Naive B cell (primary cell): ENCODE measurements around the gene RGS6. TPM values are rescaled to one million over a fixed set of nuclear protein-coding genes. Genes with fewer than 3 reads are reported as not detected.

ENCODE experiments used
- ATAC-seq, 2 donors: fragments of 150-1000 bp; cut with Tn5 transposase; 2 replicates each; pipeline ENCODE4 v1.10.0; 2021; ENCODE audit warnings: low read depth in 2 of 2, mild to moderate bottlenecking in 2 of 2, moderate library complexity in 2 of 2
- DNase-seq: peaks from one replicate; pipeline ENCODE4 v3.0.0; 2022
- H3K27ac Mint-ChIP-seq, 6 donors: one replicate each; pipeline ENCODE4 v1.8.0; 2020 to 2022; ENCODE audit warnings: mild to moderate bottlenecking in 6 of 6, mixed read lengths in 6 of 6, moderate library complexity in 5 of 6, inconsistent platforms in 2 of 6
- H3K27me3 Mint-ChIP-seq, 3 donors: one replicate each; pipeline ENCODE4 v1.8.0; 2021 to 2022; ENCODE audit warnings: mixed read lengths in 3 of 3, mild to moderate bottlenecking in 1 of 3
- H3K36me3 Mint-ChIP-seq, 2 donors: one replicate each; pipeline ENCODE4 v1.8.0; 2020 to 2022; ENCODE audit warnings: mixed read lengths in 2 of 2, inconsistent platforms in 1 of 2, mild to moderate bottlenecking in 1 of 2
- H3K4me1 Mint-ChIP-seq, 3 donors: one replicate each; pipeline ENCODE4 v1.8.0; 2020 to 2022; ENCODE audit warnings: mixed read lengths in 3 of 3, inconsistent platforms in 1 of 3, mild to moderate bottlenecking in 1 of 3, moderate library complexity in 1 of 3
- H3K4me3 Mint-ChIP-seq, 8 donors: one replicate each; pipeline ENCODE4 v1.8.0; 2020 to 2022; ENCODE audit warnings: mild to moderate bottlenecking in 8 of 8, mixed read lengths in 8 of 8, moderate library complexity in 8 of 8, inconsistent platforms in 2 of 8
- H3K9me3 Mint-ChIP-seq, 7 donors: one replicate each; pipeline ENCODE4 v1.8.0; 2020 to 2022; ENCODE audit warnings: mixed read lengths in 7 of 7, mild to moderate bottlenecking in 5 of 7, inconsistent platforms in 2 of 7, moderate library complexity in 1 of 7
- polyA plus RNA-seq, 6 donors: library from polyadenylated mRNA; unstranded; fragments of 300-500 nt; fragmentation: Illumina TruSeq; gene quantifications; one replicate each; pipeline ENCODE4 v1.2.3, GENCODE V29; 2021; ENCODE audit warnings: low read depth in 6 of 6

RGS6 gene
- polyA plus RNA-seq, 6 donors from 2014 or later, result 0.06 to 0.28 (median 0.20) TPM; not detected in 2

DNA sequence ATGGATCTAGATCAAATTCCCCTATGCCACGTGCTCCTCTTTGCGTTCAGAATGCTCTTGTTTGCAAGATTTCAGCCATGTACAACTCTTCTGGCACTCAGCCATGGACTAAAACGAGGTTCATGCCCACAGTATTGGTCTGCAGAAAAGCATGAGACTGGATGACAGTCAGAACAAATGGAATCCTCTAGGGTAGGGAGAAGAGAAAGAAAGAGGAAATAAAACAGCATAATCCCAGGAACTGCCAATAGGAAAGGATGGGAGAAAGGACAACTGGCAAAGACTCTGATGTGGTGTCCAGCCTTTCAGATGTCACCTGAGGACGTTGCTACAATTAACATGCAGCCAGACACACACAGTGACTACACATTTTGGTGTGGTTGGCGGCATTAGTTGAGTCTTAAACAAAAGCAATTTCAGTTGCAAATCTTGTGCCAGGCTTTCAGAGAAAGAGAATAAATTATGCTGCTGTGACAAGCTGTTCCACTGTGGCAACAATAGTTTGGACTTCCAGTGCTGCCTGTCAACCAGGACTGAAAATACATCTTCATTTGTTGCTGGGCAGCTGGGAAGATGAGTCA is 338.0 kb downstream of the RGS6 start:
- peak overlapping the region in 1 of 6 donors; percentile 49 for H3K27ac Mint-ChIP-seq
- H3K36me3 Mint-ChIP-seq, result peaks cover 0 to 7% of the 10 kb centered on the region in 2 donors
- peaks cover 0 to 2% (median 0%) of the 10 kb centered on the region in 3 donors for H3K4me1 Mint-ChIP-seq
- no peak overlapping the region for H3K4me3 Mint-ChIP-seq
- peaks cover 0 to 8% (median 0%) of the 10 kb centered on the region in 7 donors for H3K9me3 Mint-ChIP-seq
- no peak for DNase-seq
- peaks cover 42 to 63% (median 46%) of the 10 kb centered on the region in 3 donors for H3K27me3 Mint-ChIP-seq
- ATAC-seq, result no peak

DNA sequence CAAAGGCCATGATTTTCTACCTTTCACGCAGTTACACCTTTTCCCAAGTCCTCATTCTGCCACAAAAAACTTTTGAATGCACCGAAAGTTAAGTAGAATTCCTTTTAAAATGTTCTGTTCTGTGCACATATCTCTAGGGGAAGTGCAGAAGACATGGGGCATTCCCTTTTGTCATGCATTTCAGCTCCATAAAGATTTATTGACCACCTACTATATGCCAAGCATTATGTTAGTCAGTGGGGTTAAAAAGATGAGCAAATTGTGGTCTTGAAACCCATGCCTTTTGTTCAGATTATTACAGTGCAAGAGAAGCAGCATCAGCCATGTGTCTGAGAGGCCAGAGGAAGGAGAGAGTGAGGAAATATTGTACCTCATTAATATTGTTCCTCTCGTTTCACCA is 338.5 kb downstream of the RGS6 start:
- no peak overlapping the region for H3K4me3 Mint-ChIP-seq
- ATAC-seq, result no peak

DNA sequence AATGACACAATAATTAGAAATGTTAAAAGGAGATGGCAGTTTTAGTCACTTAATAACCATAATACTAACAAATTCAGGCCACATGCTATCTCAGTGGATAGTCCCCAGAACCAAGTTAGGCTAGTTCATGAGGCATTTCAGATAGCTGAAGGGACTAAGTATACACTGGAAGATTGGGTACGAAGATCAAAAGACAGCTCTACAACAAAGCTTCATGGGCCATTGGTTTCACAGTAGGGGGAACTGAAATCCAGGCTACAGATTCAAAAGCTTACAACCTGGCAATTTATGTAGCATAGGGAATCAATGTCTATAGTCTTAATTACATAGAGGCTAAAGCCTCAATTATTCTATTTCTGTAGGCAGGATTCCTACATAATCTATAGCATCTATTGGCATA is 343.0 kb downstream of the RGS6 start:
- Mint-ChIP-seq H3K27ac (no peak overlapping the region), H3K4me3 (no peak overlapping the region), H3K4me1 (peaks cover 0 to 17% (median 7%) of the 10 kb centered on the region in 3 donors), H3K9me3 (peaks cover 0 to 5% (median 0%) of the 10 kb centered on the region in 7 donors), H3K27me3 (peaks cover 18 to 26% (median 25%) of the 10 kb centered on the region in 3 donors), H3K36me3 (peaks cover 0 to 2% of the 10 kb centered on the region in 2 donors)
- no peak for DNase-seq
- ATAC-seq, result peak in 1 of 2 donors; percentile 25

More for the DNA sequence above, 338.5 kb downstream of the RGS6 start:
- Mint-ChIP-seq H3K9me3 (peaks cover 0 to 8% (median 0%) of the 10 kb centered on the region in 7 donors), H3K27me3 (peaks cover 37 to 58% (median 46%) of the 10 kb centered on the region in 3 donors), H3K36me3 (peaks cover 0 to 7% of the 10 kb centered on the region in 2 donors), H3K27ac (no peak overlapping the region), H3K4me1 (peaks cover 0 to 2% (median 0%) of the 10 kb centered on the region in 3 donors)
- DNase-seq, result no peak

DNA sequence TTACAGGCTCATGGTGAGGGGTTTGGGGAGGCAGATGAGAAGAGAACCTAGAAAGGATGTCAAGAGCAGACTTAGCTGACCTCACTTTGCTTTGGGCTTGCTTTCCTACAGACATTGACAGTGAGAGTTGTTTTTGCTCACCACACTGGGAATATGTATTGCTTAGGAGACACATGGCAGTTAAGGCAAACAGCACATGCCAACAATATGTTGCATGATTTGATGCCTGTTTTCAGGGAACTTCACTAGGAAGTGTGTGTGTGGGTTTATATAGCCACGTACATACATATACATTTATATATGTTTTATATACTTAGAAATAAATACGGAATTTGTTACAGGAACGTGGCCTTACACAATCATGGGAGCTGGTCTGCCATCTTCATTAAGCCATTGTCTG is 346.1 kb downstream of the RGS6 start:
- peaks cover under 1 to 1% of the 10 kb centered on the region in 2 donors for H3K36me3 Mint-ChIP-seq
- H3K27ac Mint-ChIP-seq, result no peak overlapping the region
- H3K4me3 Mint-ChIP-seq, result no peak overlapping the region
- H3K4me1 Mint-ChIP-seq, result peaks cover 0 to 18% (median 7%) of the 10 kb centered on the region in 3 donors
- peaks cover 5 to 17% (median 9%) of the 10 kb centered on the region in 7 donors for H3K9me3 Mint-ChIP-seq
- ATAC-seq, result no peak
- peaks cover 6 to 11% (median 11%) of the 10 kb centered on the region in 3 donors for H3K27me3 Mint-ChIP-seq
- no peak for DNase-seq

DNA sequence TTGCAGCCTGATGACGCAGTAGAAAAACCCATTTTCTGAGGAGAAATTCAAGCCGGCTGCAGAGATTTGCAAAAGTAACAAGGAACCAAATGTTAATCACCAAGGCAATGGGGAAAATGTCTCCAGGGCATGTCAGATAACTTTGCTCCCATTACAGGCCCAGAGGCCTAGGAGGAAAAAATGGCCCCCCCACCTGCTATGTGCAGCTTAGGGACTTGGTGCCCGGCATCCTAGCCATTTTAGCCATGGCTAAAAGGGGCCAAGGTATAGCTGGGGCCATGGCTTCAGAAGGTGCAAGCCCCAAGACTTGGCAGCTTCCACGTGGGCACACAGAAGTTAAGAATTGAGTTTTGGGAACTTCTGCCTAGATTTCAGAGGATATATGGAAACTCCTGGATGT is 351.9 kb downstream of the RGS6 start:
- DNase-seq (no peak), ATAC-seq (no peak)
- Mint-ChIP-seq H3K27ac (no peak overlapping the region), H3K36me3 (peaks cover 6 to 21% of the 10 kb centered on the region in 2 donors), H3K9me3 (peaks cover 15 to 44% (median 39%) of the 10 kb centered on the region in 7 donors), H3K27me3 (peaks cover 14 to 22% (median 19%) of the 10 kb centered on the region in 3 donors), H3K4me1 (peaks cover 0 to 7% (median 0%) of the 10 kb centered on the region in 3 donors), H3K4me3 (no peak overlapping the region)

DNA sequence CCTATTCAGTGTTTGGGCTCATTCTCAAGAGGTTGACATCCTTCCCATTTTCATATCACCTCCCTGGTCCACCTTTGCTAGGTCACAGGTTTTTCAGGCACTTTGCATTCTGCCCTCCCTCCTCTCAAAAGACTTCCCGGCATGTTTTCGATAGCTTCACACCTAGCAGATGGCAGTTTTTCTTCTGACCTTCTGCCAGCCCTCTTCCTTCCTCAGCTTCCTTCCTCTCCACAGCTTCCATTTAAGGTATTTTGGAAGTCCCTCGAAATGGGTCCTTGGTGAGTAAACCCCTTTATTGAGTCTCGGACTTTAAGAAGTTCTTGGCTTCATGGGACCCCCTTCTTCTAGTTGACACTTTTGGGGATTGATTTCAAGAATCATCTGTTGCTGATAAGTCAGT is 358.0 kb downstream of the RGS6 start:
- Mint-ChIP-seq H3K9me3 (peaks cover 2 to 19% (median 11%) of the 10 kb centered on the region in 7 donors), H3K27ac (no peak overlapping the region), H3K36me3 (peaks cover 0 to 10% of the 10 kb centered on the region in 2 donors), H3K4me3 (no peak overlapping the region), H3K27me3 (peaks cover 42 to 45% (median 44%) of the 10 kb centered on the region in 3 donors), H3K4me1 (no peaks in the 10 kb centered on the region)
- ATAC-seq, result no peak
- no peak for DNase-seq

DNA sequence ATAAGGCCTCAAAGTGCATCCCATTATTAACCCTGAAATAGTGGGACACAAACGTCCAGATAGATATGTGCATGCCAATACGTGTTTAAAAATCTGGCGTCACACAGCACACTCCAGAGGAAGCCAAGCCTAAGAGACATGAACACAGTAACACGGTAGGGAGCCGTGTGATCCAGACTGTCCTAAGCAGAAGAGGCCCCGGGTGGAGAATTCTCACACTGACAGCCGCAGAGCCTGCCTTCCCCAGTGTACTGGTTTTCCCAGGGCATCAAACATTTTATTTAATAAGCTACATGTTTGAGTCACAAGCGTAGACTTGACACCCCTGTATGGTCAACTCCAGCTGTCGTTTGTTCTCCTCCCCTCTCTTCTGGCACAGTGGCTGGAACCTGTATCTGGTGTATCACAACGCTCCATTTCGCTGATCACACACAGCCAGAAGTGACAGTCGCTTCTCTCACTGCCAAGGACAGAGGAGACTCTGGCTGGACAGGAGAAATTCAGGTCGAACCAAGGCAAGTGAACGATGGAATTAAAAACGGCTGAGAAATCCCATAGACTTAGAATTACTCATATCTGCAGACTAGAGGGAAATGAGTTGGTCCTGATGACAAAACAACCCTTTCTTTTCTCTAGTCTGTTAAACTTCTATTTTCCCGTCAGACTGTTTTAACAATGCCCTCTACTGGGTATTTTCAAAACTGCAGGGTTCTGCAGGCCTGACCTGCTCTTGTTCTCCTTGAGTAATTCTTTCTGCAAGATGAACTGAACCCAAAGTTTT is 359.9 kb downstream of the RGS6 start:
- Mint-ChIP-seq H3K27me3 (peaks cover 42 to 45% (median 44%) of the 10 kb centered on the region in 3 donors), H3K4me3 (no peak overlapping the region), H3K27ac (no peak overlapping the region), H3K4me1 (no peaks in the 10 kb centered on the region), H3K36me3 (no peaks in the 10 kb centered on the region), H3K9me3 (peaks cover 0 to 9% (median 0%) of the 10 kb centered on the region in 7 donors)
- DNase-seq (peak; percentile 0), ATAC-seq (no peak)

DNA sequence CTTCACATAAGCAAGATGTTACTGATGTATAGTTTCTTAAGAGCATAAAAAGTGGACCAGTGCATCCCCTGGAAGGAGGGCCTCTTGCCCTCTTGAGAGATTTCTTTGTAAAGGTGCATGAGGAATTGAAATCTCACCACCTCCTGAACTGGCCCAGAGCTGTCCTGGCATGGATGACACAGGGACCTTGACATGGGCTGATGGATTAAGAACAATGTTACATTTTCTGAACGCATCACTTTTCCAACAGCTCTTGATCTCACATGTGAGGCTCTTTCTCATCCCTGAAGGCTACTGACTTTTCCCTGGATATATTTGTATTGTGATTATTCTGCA is 360.4 kb downstream of the RGS6 start:
- Mint-ChIP-seq H3K9me3 (peaks cover 0 to 9% (median 0%) of the 10 kb centered on the region in 7 donors), H3K27me3 (peaks cover 42 to 45% (median 43%) of the 10 kb centered on the region in 3 donors), H3K27ac (peak overlapping the region in 1 of 6 donors; percentile 24), H3K36me3 (no peaks in the 10 kb centered on the region), H3K4me1 (no peaks in the 10 kb centered on the region), H3K4me3 (no peak overlapping the region)
- ATAC-seq (no peak), DNase-seq (no peak)

DNA sequence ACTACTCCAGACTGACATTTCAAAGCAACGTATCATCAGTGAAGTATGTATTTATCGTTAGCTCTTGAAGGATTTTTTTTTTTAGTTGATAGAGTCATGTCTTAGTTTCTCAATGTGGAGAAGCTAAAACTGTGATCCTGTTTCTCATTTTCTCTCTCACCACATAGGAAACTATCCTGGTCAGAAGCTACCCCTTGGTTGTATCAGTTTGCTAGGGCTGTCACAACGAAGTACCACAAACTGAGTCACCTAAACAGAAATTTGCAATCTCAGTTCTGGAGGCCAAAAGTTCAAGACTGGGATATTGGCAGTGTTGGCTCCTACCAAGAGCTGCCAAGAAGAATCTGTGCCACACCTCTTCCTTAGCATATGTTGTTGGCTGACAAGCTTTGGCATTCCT is 369.1 kb downstream of the RGS6 start:
- Mint-ChIP-seq H3K27ac (no peak overlapping the region), H3K36me3 (peaks cover 8 to 12% of the 10 kb centered on the region in 2 donors), H3K4me1 (no peaks in the 10 kb centered on the region), H3K27me3 (peaks cover 51 to 59% (median 54%) of the 10 kb centered on the region in 3 donors), H3K9me3 (peaks cover 7 to 24% (median 10%) of the 10 kb centered on the region in 7 donors), H3K4me3 (no peak overlapping the region)
- DNase-seq (no peak), ATAC-seq (no peak)

DNA sequence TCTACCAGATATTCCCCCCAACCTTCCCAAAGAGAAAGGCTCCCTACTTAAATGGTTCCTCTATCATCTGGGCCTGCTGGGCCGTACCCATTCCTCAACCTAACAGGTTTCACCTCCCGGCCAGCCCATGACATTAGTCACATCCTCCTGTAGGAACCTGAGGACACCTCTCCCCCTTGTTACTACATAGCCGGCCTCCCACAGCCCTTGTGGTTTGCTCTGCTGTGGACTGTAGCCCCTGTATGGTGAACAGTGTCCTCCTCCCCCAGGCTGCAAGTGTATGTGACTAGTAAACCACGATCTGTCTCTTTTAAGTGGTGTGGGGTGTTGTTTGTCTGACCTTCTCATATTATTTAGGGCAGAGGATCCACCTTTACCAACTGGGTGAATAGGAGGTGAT is 371.7 kb downstream of the RGS6 start:
- DNase-seq (no peak), ATAC-seq (no peak)
- Mint-ChIP-seq H3K27me3 (peaks cover 58 to 69% (median 69%) of the 10 kb centered on the region in 3 donors), H3K4me1 (no peaks in the 10 kb centered on the region), H3K4me3 (no peak overlapping the region), H3K36me3 (peaks cover 9 to 12% of the 10 kb centered on the region in 2 donors), H3K27ac (no peak overlapping the region), H3K9me3 (peaks cover 7 to 30% (median 11%) of the 10 kb centered on the region in 7 donors)

DNA sequence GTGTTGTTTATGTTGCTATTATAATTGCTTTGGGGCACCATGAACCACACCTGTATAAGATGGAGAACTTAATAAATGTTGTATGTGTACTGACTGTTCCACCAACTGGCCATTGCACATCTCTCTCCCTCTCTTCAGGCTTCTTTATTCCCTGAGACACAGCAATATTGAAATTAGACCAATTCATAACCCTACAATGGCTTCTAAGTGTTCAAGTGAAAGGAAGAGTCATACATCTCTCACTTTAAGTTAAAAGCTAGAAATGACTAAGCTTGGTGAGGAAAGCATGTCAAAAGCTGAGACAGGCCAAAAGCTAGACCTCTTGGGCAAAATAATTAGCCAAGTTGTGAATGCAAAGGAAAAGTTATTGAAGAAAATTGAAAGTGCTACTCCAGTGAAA is 373.3 kb downstream of the RGS6 start:
- H3K27ac Mint-ChIP-seq, result no peak overlapping the region
- H3K27me3 Mint-ChIP-seq, result peaks cover 65 to 76% (median 72%) of the 10 kb centered on the region in 3 donors

DNA sequence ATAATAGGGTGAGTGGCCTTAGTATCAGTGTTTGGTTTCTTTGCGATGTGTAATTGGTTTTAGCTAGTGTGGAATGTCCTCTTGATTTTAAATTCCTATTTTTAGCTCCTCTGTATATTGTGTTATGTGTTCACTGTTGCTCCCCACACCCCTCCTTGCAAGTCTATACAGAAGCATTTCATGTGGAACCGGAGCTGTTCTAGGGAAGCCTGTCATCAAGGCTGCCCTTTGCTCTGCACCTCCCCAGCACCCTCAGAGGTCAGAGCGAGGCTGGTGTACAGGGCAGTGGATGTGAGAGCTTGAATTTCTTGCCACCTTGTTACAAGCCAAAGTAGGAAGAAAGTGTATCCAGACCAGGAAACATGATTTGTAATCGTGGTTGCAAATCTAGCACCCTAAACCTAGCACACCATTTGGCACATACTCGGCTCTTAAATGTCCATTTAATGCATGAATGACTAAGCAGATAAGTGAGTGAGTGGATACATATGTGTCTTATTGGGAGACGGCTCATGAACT is 376.8 kb downstream of the RGS6 start:
- peaks cover 52 to 68% (median 62%) of the 10 kb centered on the region in 3 donors for H3K27me3 Mint-ChIP-seq
- H3K4me3 Mint-ChIP-seq, result no peak overlapping the region
- H3K27ac Mint-ChIP-seq, result no peak overlapping the region
- H3K9me3 Mint-ChIP-seq, result peaks cover 6 to 27% (median 11%) of the 10 kb centered on the region in 7 donors
- no peaks in the 10 kb centered on the region for H3K4me1 Mint-ChIP-seq
- DNase-seq (no peak), ATAC-seq (no peak)
- peaks cover 4 to 9% of the 10 kb centered on the region in 2 donors for H3K36me3 Mint-ChIP-seq

More for the DNA sequence above, 373.3 kb downstream of the RGS6 start:
- Mint-ChIP-seq H3K9me3 (peaks cover 7 to 30% (median 11%) of the 10 kb centered on the region in 7 donors), H3K4me1 (no peaks in the 10 kb centered on the region), H3K36me3 (peaks cover 9 to 12% of the 10 kb centered on the region in 2 donors), H3K4me3 (no peak overlapping the region)
- ATAC-seq (no peak), DNase-seq (no peak)

DNA sequence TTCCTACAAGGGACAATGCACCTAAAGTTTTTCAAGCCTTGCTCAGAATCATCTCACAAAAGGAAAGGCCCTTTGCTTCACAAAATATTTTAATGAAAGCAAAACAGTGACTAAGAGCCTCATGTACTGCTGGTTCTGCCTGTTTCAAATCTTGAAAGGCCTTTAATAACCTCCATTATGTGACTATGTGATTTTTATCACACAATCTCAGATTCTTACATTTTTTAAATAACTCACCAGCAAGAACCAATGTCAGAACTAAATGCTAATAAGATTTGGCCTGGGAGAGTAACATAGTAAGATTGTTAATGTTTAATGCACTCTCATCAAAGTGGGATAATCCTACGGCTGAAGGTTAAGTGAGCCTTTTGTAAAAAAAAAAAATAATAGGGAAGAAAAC is 378.9 kb downstream of the RGS6 start:
- Mint-ChIP-seq H3K9me3 (peaks cover under 1 to 17% (median 4%) of the 10 kb centered on the region in 7 donors), H3K36me3 (peaks cover 1 to 3% of the 10 kb centered on the region in 2 donors), H3K27me3 (peaks cover 46 to 59% (median 56%) of the 10 kb centered on the region in 3 donors), H3K27ac (no peak overlapping the region), H3K4me1 (peaks cover 0 to 3% (median 0%) of the 10 kb centered on the region in 3 donors), H3K4me3 (no peak overlapping the region)
- ATAC-seq, result no peak
- DNase-seq, result no peak
